ENCODE results near the gene RPS23. TPM values are rescaled to one million over a fixed set of nuclear protein-coding genes. Genes with fewer than 3 reads are reported as not detected.

The RPS23 gene
- total RNA-seq, 1 experiment from 2014 or later: 2,589 TPM

GRCh38 chr5:82265047-82265446 lies 13.1 kb downstream of the RPS23 start (continued):
- TF ChIP-seq ZNF281 (CRISPR knock-in tag; IDR thresholded peaks at IDR 0.05) (no peak), ZNF532 (CRISPR knock-in tag; IDR thresholded peaks at IDR 0.05; ENCODE audit: borderline replicate concordance) (no peak), NFE2L1 (CRISPR knock-in tag; IDR thresholded peaks at IDR 0.05) (no peak)

- ChIA-PET CTCF (interaction anchor here (0.8 to 3.6 kb wide), 10 partner anchors 10 to 508 kb away, joined by 3 to 21 read pairs (median 4); partner anchors contain the start of gene SSBP2), POLR2A (no interaction called here)
- H3K36me3 Mint-ChIP-seq: no peaks in the 10 kb centered on the region
- no peak for TF ChIP-seq ZNF512 (CRISPR knock-in tag; IDR thresholded peaks at IDR 0.05; ENCODE audit: borderline replicate concordance)
- no peak for TF ChIP-seq ZNF263 (CRISPR knock-in tag; IDR thresholded peaks at IDR 0.05; ENCODE audit: low read depth)
- H3K9me3 Mint-ChIP-seq: no peaks in the 10 kb centered on the region
- ATAC-seq (peak; percentile 21; the same call in 1 of the 2 replicates), DNase-seq (ENCODE audit: low spot score) (no peak)
- H3K27me3 Mint-ChIP-seq (ENCODE audit: low read depth): no peaks in the 10 kb centered on the region
- peaks cover 16% of the 10 kb centered on the region for H3K4me1 Mint-ChIP-seq
- H3K27ac Mint-ChIP-seq: no peak overlapping the region
- H3K4me3 Mint-ChIP-seq: no peak overlapping the region
Observed at GRCh38 chr5:82259172-82259800, 18.9 kb downstream of the RPS23 start.

- CTCF ChIA-PET: interaction anchor here (0.6 to 3.6 kb wide), 14 partner anchors 9 to 872 kb away, joined by 3 to 21 read pairs (median 4); no protein-coding TSS in a partner anchor
- TF ChIP-seq TEAD1 (CRISPR knock-in tag; IDR thresholded peaks at IDR 0.05): no peak
- no peak for TF ChIP-seq KAT7 (CRISPR knock-in tag; IDR thresholded peaks at IDR 0.05; ENCODE audit: borderline replicate concordance)
- TF ChIP-seq SOX15 (CRISPR knock-in tag; IDR thresholded peaks at IDR 0.05): no peak
- no peak for TF ChIP-seq ETV6 (CRISPR knock-in tag; IDR thresholded peaks at IDR 0.05)
- TF ChIP-seq HMGA2 (CRISPR knock-in tag; IDR thresholded peaks at IDR 0.05): no peak
- no peak for TF ChIP-seq ZNF532 (CRISPR knock-in tag; IDR thresholded peaks at IDR 0.05; ENCODE audit: borderline replicate concordance)
- TF ChIP-seq ZMAT4 (CRISPR knock-in tag; IDR thresholded peaks at IDR 0.05): no peak
- TF ChIP-seq RORB (CRISPR knock-in tag; IDR thresholded peaks at IDR 0.05): no peak
- TF ChIP-seq ATF6 (CRISPR knock-in tag; IDR thresholded peaks at IDR 0.05): no peak
- no peak for TF ChIP-seq EMX1 (CRISPR knock-in tag; IDR thresholded peaks at IDR 0.05)
- TF ChIP-seq GTF2I (CRISPR knock-in tag; conservative IDR thresholded peaks at IDR 0.05): no peak
- TF ChIP-seq TCF7 (CRISPR knock-in tag; IDR thresholded peaks at IDR 0.05; ENCODE audit: low read depth): no peak
- TF ChIP-seq NR2C2 (CRISPR knock-in tag; IDR thresholded peaks at IDR 0.05): no peak
Observed at GRCh38 chr5:82257729-82258128, 20.4 kb downstream of the RPS23 start.

More at GRCh38 chr5:82257729-82258128, 20.4 kb downstream of the RPS23 start:
- ATAC-seq (peak; percentile 66), DNase-seq (ENCODE audit: low spot score) (no peak)
- peaks cover 24% of the 10 kb centered on the region for H3K4me1 Mint-ChIP-seq
- H3K27me3 Mint-ChIP-seq (ENCODE audit: low read depth): no peaks in the 10 kb centered on the region
- POLR2A ChIA-PET: no interaction called here
- H3K4me3 Mint-ChIP-seq: no peak overlapping the region
- no peaks in the 10 kb centered on the region for H3K9me3 Mint-ChIP-seq
- no peaks in the 10 kb centered on the region for H3K36me3 Mint-ChIP-seq
- H3K27ac Mint-ChIP-seq: peak overlapping the region; percentile 37

Measured in WTC11 (cell line).